PFSK-1 (cell line): ENCODE data around the gene NAALADL1.

Experiments
- FOXP2 ChIP-seq: optimal IDR thresholded peaks from 2 replicates; pipeline ENCODE3; 2011; ENCODE audit warnings: borderline replicate concordance, control low read depth, inconsistent platforms; ENCODE audit not compliant: insufficient read depth; ENCODE audit errors: extremely low read length, extremely low read depth
- POLR2AphosphoS5 ChIP-seq: IDR thresholded peaks from 2 replicates; pipeline ENCODE4 v1.6.1; 2012; ENCODE audit warnings: low read depth, mild to moderate bottlenecking, control low read depth, low read length, moderate library complexity
- SIN3A ChIP-seq: IDR thresholded peaks from 2 replicates; pipeline ENCODE4 v1.6.1; 2012; ENCODE audit warnings: mild to moderate bottlenecking, low read length, moderate library complexity, borderline replicate concordance; ENCODE audit not compliant: insufficient read depth
- TAF1 ChIP-seq: IDR thresholded peaks from 2 replicates; pipeline ENCODE4 v1.6.1; 2012; ENCODE audit warnings: low read length, control low read depth, borderline replicate concordance; ENCODE audit not compliant: insufficient read depth
- TF ChIP-seq, protein P1 (sequence below), 2 experiments: IDR thresholded peaks; 2 replicates each; pipeline versions ENCODE4 v1.6.1 to v1.8.0; 2011 to 2012; ENCODE audit warnings: low read depth in 2 of 2, low read length in 2 of 2, control low read depth in 1 of 2, inconsistent platforms in 1 of 2, mild to moderate bottlenecking in 1 of 2, moderate library complexity in 1 of 2; ENCODE audit not compliant: insufficient read depth in 1 of 2

NAALADL1 gene

DNA sequence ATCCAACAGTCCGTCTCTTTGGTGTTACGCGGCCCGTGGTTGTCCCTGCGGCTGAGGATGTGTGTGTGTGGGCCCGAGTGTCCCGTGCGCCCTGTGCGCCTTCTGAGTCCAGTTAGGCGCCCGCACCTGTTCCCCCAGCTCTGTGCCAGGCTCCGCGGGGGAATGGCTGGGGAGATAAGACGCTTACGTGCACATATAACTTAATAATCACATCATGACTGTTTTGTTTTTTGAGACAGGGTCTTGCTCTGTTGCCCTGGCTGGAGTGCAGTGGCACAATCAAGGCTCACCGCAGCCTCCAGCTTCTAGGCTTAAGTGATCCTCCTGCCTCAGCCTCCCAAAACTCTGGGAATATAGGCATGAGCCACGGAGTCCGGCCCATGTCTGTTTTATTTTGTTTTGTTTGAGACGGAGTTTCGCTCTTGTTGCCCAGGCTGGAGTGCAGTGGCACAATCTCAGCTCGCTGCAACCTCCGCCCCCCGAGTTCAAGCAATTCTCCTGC, 43.6 kb downstream of the NAALADL1 start:
- TF ChIP-seq, protein P1, sequence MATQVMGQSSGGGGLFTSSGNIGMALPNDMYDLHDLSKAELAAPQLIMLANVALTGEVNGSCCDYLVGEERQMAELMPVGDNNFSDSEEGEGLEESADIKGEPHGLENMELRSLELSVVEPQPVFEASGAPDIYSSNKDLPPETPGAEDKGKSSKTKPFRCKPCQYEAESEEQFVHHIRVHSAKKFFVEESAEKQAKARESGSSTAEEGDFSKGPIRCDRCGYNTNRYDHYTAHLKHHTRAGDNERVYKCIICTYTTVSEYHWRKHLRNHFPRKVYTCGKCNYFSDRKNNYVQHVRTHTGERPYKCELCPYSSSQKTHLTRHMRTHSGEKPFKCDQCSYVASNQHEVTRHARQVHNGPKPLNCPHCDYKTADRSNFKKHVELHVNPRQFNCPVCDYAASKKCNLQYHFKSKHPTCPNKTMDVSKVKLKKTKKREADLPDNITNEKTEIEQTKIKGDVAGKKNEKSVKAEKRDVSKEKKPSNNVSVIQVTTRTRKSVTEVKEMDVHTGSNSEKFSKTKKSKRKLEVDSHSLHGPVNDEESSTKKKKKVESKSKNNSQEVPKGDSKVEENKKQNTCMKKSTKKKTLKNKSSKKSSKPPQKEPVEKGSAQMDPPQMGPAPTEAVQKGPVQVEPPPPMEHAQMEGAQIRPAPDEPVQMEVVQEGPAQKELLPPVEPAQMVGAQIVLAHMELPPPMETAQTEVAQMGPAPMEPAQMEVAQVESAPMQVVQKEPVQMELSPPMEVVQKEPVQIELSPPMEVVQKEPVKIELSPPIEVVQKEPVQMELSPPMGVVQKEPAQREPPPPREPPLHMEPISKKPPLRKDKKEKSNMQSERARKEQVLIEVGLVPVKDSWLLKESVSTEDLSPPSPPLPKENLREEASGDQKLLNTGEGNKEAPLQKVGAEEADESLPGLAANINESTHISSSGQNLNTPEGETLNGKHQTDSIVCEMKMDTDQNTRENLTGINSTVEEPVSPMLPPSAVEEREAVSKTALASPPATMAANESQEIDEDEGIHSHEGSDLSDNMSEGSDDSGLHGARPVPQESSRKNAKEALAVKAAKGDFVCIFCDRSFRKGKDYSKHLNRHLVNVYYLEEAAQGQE (IDR thresholded peaks at IDR 0.05; ENCODE audit: insufficient read depth in 1 of 2, low read depth in 2 of 2, low read length in 2 of 2), result no peak
- no peak for TF ChIP-seq TAF1
- TF ChIP-seq SIN3A, result no peak
- TF ChIP-seq FOXP2, result no peak
- TF ChIP-seq POLR2AphosphoS5, result no peak

- TF ChIP-seq FOXP2 (peak; percentile 77), TAF1 (0 out of 2 replicates have a peak, but pooled peaks have one; percentile 75), SIN3A (no peak), POLR2AphosphoS5 (peak; percentile 61)
- TF ChIP-seq, protein P1 (IDR thresholded peaks at IDR 0.05; ENCODE audit: insufficient read depth in 1 of 2, low read depth in 2 of 2, low read length in 2 of 2), result no peak
These were observed 44.2 kb downstream of the NAALADL1 start, which contains the start of gene ARL2 for GRCh38 chr11:65013888-65014725. TSS of gene ARL2 (plus strand) at chr11:65014160. CDS start at chr11:65014208, 48 bp downstream.

- TF ChIP-seq SIN3A, result no peak
- TF ChIP-seq, protein P1 (IDR thresholded peaks at IDR 0.05; ENCODE audit: insufficient read depth in 1 of 2, low read depth in 2 of 2, low read length in 2 of 2), result no peak
- TF ChIP-seq TAF1, result no peak
- TF ChIP-seq FOXP2, result no peak
- no peak for TF ChIP-seq POLR2AphosphoS5
These were observed 45.0 kb downstream of the NAALADL1 start for GRCh38 chr11:65013130-65013887.

- TF ChIP-seq SIN3A, result no peak
- no peak for TF ChIP-seq TAF1
- no peak for TF ChIP-seq POLR2AphosphoS5
- TF ChIP-seq, protein P1 (IDR thresholded peaks at IDR 0.05; ENCODE audit: insufficient read depth in 1 of 2, low read depth in 2 of 2, low read length in 2 of 2), result no peak
- no peak for TF ChIP-seq FOXP2
These were observed 49.5 kb downstream of the NAALADL1 start for GRCh38 chr11:65008873-65009272.
